B cell (primary cell): ENCODE measurements around the gene HTR4.

ENCODE experiments used
- CTCF ChIP-seq: fragments of 200-600 bp; IDR thresholded peaks from one replicate; pipeline ENCODE4 v1.8.0; 2022; ENCODE audit warnings: antibody characterized with exemption, mild to moderate bottlenecking
- EZH2 ChIP-seq: IDR thresholded peaks from 2 replicates; pipeline ENCODE4 v1.6.1; 2012; ENCODE audit warnings: borderline replicate concordance, low read depth, mild to moderate bottlenecking, moderate library complexity, low read length; ENCODE audit not compliant: insufficient read depth, poor library complexity, severe bottlenecking

- TF ChIP-seq CTCF (no peak), EZH2 (no peak)
These were observed 188.1 kb downstream of the HTR4 start for GRCh38 chr5:148466236-148466580.
